Articular chondrocyte of knee joint (primary cell): ENCODE data around the gene PTMS. TPM values are rescaled to one million over a fixed set of nuclear protein-coding genes. Genes with fewer than 3 reads are reported as not detected.

Source experiments
- total RNA-seq: library from RNA; depleted of rRNA; stranded (reverse); fragments of >200 nt; gene quantifications from 2 replicates; pipeline ENCODE4 v1.2.3, GENCODE V29; 2012

PTMS gene
- total RNA-seq = 75.0 and 82.3 TPM in 2 replicates

GRCh38 chr12:6765634-6766581 lies at the start of gene PTMS:
Gene PTMS (plus strand): TSS chr12:6766363. CDS start chr12:6766706, 343 bp downstream.

DNA sequence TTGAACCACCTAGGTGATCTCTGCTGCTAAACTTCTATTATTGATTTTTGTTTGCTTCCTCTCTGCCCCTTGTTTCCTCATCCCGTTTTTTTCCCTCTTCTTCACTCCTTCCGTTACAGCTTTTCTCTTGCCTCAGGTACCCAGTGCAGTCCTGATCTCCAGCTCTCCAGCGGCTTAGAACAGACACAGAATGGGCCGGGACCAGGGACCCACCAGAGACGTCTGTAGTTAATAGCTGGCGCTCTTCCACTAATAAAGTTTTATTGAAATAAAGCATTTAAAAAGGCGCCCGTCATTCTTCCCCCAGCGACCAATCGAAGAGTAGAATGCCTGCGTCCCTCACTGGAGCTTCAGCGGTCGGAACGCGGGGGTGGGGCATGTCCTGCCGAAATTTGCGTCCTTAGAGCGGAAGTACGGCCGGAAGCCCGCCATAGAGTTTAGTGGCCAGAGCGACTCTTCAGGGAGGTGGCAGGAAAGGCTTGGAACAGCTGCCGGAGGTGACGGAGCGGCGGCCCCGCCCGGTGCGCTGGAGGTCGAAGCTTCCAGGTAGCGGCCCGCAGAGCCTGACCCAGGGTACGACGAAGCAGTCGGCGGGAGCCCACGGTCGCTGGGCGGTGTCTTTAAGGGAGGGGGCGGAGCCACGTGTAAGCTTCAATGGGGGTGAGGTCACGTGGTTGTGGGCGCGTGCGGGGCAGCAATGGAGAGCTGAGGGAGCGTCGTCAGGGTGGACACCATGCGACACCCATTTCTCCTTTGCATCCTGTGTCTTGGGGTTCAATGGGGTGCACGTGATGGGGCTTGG lies 42.4 kb upstream of the PTMS start, which contains the start of gene COPS7A:
TSS of gene COPS7A (plus strand) at position 440 of the 802 bp plus-strand sequence. CDS start 611 bp downstream, outside the sequence.

DNA sequence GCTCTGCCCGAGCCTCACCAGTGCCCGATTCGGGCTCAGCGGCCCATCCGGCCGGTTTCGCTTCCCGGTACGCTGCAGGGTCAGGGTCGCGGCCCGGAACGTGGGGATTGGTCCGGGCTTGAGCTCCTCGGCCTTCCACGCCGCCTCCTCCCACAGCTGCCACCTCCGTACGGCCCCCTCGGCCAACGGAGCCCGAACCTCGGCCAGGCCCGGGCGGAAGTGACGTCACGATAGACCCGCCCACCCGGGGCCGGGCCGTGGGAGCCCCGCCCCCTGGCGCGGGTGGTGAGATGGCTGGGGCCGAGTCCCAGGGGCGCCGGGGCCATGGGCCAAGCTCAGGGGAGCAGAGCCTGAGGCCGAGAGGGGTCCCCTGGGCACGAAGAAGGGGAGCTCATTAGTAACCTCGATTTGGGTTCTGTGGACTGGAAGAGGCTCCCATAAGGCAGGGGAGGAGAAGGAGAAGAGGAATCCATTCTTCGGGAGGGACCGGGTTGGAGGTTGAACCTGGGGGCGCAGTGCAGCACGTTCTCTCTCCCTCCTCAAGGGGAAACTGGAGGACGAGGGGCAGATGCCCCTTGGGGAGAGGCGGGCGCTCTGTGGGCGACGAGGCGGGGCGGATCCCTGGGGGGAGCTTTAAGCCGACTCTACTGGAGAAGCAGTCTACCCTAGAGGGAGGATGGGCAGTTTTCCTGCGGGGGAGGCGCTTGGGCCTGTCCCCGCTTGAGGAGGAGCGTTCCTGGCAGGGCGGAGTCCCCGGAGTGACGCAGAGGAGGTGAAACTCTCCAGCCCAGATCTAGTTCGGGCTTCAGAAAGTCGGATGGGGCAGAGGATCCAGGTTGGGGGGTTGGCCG lies 13.0 kb upstream of the PTMS start, which contains the start of gene MLF2:
TSS of gene MLF2 (minus strand) at position 221 of the 851 bp plus-strand sequence. CDS start 807 bp downstream, outside the sequence.

DNA sequence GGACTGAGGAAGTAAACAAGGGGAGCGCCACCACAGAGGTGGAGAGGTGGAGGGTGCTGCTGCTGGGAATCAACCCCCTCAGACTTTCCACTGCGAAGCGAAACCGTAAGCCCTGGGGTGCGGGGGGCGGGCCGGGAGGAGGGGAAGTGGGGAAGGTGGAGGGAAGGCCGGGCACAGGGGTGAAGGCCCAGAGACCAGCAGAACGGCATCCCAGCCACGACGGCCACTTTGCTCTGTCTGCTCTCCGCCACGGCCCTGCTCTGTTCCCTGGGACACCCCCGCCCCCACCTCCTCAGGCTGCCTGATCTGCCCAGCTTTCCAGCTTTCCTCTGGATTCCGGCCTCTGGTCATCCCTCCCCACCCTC lies 6.2 kb downstream of the PTMS start, which contains the start of gene LAG3:
TSS of gene LAG3 (plus strand) at position 190 of the 365 bp plus-strand sequence. CDS start 333 bp downstream, outside the sequence.

GRCh38 chr12:6788972-6789924 lies 23.1 kb downstream of the PTMS start, which contains the start of gene CD4:
Gene CD4 (plus strand): TSS chr12:6789528. CDS start chr12:6800139, 10,611 bp downstream.

Other genes with a start within 250 kb of the PTMS start
- 6,743 and 9,393 TPM in 2 replicates for gene GAPDH, start 231.8 kb upstream of the PTMS start, total RNA-seq
- 12.4 and 17.2 TPM in 2 replicates for gene IFFO1, start 210.3 kb upstream of the PTMS start, total RNA-seq
- 20.1 and 23.3 TPM in 2 replicates for gene NOP2, start 198.1 kb upstream of the PTMS start, total RNA-seq
- 210 and 211 TPM in 2 replicates for gene CHD4, start 159.0 kb upstream of the PTMS start, total RNA-seq
- gene LPAR5, start 130.4 kb upstream of the PTMS start, total RNA-seq = not detected in 2 replicates
- 0.26 and 0.76 TPM in 2 replicates for gene ACRBP, start 118.9 kb upstream of the PTMS start, total RNA-seq
- 28.4 and 43.7 TPM in 2 replicates for gene ING4, start 103.2 kb upstream of the PTMS start, total RNA-seq
- 22.9 and 26.8 TPM in 2 replicates for gene ZNF384, start 77.0 kb upstream of the PTMS start, total RNA-seq
- 0.11 and 0.13 TPM in 2 replicates for gene PIANP, start 65.5 kb upstream of the PTMS start, total RNA-seq
- gene COPS7A, start 42.3 kb upstream of the PTMS start, total RNA-seq = 71.5 and 77.6 TPM in 2 replicates
- gene MLF2, start 13.2 kb upstream of the PTMS start, total RNA-seq = 105 and 112 TPM in 2 replicates
- 0.54 and 1.0 TPM in 2 replicates for gene LAG3, start 6.2 kb downstream of the PTMS start, total RNA-seq
- gene CD4, start 23.2 kb downstream of the PTMS start, total RNA-seq = 2.3 and 4.3 TPM in 2 replicates
- 1.3 and 2.7 TPM in 2 replicates for gene GPR162, start 55.5 kb downstream of the PTMS start, total RNA-seq
- gene P3H3, start 62.0 kb downstream of the PTMS start, total RNA-seq = 65.1 and 65.5 TPM in 2 replicates
- gene GNB3, start 74.6 kb downstream of the PTMS start, total RNA-seq = 3.7 and 4.3 TPM in 2 replicates
- gene CDCA3, start 84.9 kb downstream of the PTMS start, total RNA-seq = 14.9 and 18.7 TPM in 2 replicates
- 67.8 and 73.4 TPM in 2 replicates for gene USP5, start 85.8 kb downstream of the PTMS start, total RNA-seq
- 717 and 807 TPM in 2 replicates for gene TPI1, start 101.2 kb downstream of the PTMS start, total RNA-seq
- gene SPSB2, start 106.9 kb downstream of the PTMS start, total RNA-seq = 5.6 and 5.9 TPM in 2 replicates
- gene LRRC23, start 138.5 kb downstream of the PTMS start, total RNA-seq = 9.6 and 9.8 TPM in 2 replicates
- gene ENO2, start 148.2 kb downstream of the PTMS start, total RNA-seq = 13.0 and 16.3 TPM in 2 replicates
- 9.7 and 12.5 TPM in 2 replicates for gene ATN1, start 161.6 kb downstream of the PTMS start, total RNA-seq
- gene RNU7-1, start 177.5 kb downstream of the PTMS start, total RNA-seq = not detected in 2 replicates
- 120 TPM in 2 replicates for gene C12orf57, start 177.7 kb downstream of the PTMS start, total RNA-seq
- gene PTPN6, start 185.0 kb downstream of the PTMS start, total RNA-seq = 0.43 and 0.91 TPM in 2 replicates
- gene PHB2, start 204.3 kb downstream of the PTMS start, total RNA-seq = 134 and 183 TPM in 2 replicates
- 29.0 and 30.4 TPM in 2 replicates for gene EMG1, start 204.6 kb downstream of the PTMS start, total RNA-seq